Raji (cell line): ENCODE results near the gene HNRNPLL.

Source experiments
- POLR2A ChIP-seq: IDR thresholded peaks from 2 replicates; pipeline ENCODE4 v1.6.1; 2011; ENCODE audit warnings: low read depth, low read length, control low read depth; ENCODE audit not compliant: insufficient read depth

HNRNPLL gene

DNA sequence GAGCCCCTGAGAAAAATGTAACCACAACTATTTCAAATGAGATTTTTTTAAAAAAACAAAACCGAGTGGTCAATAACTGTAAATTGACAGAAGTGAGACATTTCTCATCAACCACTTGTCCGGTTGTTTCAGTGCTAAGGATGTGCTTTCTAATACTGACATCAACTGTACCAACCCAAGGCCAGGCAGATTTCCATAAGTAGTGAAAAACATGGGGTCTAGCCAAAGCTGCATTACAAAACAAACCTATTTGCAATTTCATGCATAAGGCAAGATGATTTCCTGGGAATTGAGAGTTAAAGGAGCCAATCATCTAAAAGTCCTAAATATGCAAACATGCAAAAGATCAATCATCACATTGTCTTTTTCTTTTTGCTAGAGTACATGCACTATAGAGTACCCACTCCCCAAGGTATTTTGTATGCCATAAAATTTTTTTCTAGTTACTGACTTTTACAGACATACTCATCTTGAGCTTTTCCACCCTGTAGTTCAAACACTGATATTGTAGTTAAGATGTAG lies 22.6 kb downstream of the HNRNPLL start:
- TF ChIP-seq POLR2A, result no peak

DNA sequence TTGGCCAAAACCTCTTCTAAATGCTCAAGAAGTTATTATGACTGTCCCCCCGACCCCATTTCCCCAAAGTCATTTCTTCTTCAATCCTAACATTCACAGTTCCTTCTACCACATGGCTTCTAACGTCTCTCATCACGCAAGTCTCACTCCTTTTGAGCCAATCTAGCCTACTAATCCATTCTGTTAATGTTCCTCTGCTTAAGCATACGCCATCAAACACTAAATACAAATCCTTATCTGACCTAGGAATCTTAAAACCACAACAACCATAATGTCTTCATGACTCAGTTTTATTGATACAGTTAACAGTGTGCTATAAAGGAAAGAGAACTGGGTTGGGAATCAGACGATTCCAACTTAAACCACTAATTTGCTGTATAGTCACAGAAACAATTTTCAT lies 23.9 kb downstream of the HNRNPLL start:
- TF ChIP-seq POLR2A, result no peak

- no peak for TF ChIP-seq POLR2A
These were observed 28.4 kb downstream of the HNRNPLL start for GRCh38 chr2:38574278-38574677.

GRCh38 chr2:38572167-38572566 lies 30.6 kb downstream of the HNRNPLL start:
- no peak for TF ChIP-seq POLR2A

- no peak for TF ChIP-seq POLR2A
These were observed 31.5 kb downstream of the HNRNPLL start for GRCh38 chr2:38571193-38571592.

GRCh38 chr2:38568724-38569436 lies 33.8 kb downstream of the HNRNPLL start:
- TF ChIP-seq POLR2A, result no peak

GRCh38 chr2:38565333-38565732 lies 37.4 kb downstream of the HNRNPLL start:
- no peak for TF ChIP-seq POLR2A

DNA sequence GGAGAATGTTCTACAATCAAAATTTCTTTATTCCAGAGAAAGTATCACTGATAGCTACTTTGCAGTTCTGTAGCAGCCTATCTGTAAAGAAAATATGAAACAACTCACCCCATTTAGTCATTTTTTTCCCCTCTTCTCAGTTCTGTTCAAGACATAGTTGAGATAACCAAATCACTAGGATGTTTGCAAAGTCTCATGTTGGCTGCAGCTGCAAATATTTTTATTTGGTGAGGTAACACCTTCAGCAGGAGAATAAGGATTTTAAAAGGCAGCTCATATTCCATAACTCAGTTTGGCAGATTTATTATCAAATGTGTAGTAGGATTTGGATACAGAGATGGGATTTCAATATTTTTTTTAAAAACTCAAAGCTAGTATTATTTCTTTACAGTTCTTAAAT lies 41.0 kb downstream of the HNRNPLL start:
- TF ChIP-seq POLR2A, result no peak

DNA sequence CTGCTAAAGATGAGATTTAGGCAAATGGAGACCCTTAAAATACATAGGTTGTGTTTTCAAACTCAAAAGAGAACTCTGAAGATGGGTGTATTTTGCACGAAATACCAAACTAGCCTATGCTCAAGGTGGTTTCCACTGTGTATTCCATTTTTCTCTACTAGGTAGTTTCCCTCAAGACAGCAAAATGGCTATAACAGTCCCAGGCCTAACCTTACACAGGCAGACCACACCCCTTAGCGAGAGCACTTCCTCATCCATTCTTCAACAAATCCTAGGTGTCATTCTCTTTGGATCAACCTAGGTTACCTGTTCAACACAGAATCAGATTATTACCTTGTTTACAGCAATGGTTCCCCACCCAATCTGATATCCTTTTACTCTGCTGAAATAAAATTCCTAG lies 42.6 kb downstream of the HNRNPLL start:
- no peak for TF ChIP-seq POLR2A

- no peak for TF ChIP-seq POLR2A
These were observed 44.7 kb downstream of the HNRNPLL start for GRCh38 chr2:38557981-38558380.

GRCh38 chr2:38557217-38557616 lies 45.5 kb downstream of the HNRNPLL start:
- TF ChIP-seq POLR2A, result no peak

GRCh38 chr2:38556006-38556801 lies 46.5 kb downstream of the HNRNPLL start:
- TF ChIP-seq POLR2A, result no peak

GRCh38 chr2:38554973-38555595 lies 47.6 kb downstream of the HNRNPLL start:
- TF ChIP-seq POLR2A, result no peak

DNA sequence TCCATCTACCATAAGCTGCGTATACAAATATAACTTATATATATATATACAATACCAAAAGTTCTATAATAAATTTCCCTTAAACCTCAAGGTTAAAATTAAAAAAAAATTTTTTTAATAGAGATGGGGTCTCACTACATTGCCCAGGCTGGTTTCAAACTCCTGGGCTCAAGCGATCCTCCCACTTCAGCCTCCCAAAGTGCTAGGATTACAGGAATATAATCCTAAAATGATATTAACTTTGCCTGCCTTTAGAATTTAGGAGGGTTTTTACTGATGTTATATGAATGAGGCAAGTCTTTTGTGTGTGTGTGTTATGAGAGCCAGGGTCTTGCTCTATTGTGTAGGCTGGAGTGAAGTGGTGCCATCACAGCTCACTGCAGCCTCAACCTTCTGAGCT lies 49.2 kb downstream of the HNRNPLL start:
- no peak for TF ChIP-seq POLR2A

GRCh38 chr2:38552259-38552658 lies 50.5 kb downstream of the HNRNPLL start:
- TF ChIP-seq POLR2A, result no peak

GRCh38 chr2:38551746-38552145 lies 51.0 kb downstream of the HNRNPLL start:
- no peak for TF ChIP-seq POLR2A
